ENCODE measurements around the gene PLA2G2A. TPM values are rescaled to one million over a fixed set of nuclear protein-coding genes. Genes with fewer than 3 reads are reported as not detected.
"Not testable (repeated sequence)": the region's sequence is repeated elsewhere in the genome, so short reads cannot be mapped to it uniquely, and the experiment has no call there.

PLA2G2A gene, protein sequence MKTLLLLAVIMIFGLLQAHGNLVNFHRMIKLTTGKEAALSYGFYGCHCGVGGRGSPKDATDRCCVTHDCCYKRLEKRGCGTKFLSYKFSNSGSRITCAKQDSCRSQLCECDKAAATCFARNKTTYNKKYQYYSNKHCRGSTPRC
- not detected for total RNA-seq

DNA sequence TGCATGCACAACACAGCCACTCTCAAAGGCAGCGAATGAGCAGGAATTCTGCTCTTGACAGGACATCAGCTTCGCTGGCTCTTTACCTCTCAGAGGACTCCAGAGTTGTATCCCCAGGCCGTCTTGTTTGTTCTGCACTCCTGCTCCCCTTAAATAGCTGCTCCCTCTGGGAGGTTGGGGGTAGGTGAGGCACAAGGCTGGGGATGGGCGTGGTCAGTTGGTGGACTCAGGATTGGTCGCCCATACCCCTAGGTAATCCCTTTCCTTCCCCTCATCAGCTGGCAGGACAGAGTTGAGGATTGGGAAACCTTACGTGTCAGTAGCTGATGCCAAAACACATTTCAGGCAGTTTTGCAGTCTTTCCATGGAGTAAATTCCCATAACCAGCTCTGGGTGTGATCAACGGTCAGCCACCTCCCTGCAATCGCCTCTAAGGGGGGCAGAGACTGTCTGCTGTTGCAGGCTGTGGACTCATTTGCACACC is at the start of gene PLA2G2A:
PLA2G2A (minus strand) TSS at position 125 of the 484 bp plus-strand sequence. CDS start 845 bp downstream, outside the sequence.
- Mint-ChIP-seq H3K9me3 (no peaks in the 10 kb centered on the region), H3K27me3 (ENCODE audit: low read depth) (peaks cover 44% of the 10 kb centered on the region), H3K36me3 (ENCODE audit: insufficient read depth in 2 of 2) (no peaks in the 10 kb centered on the region), H3K4me3 (no peak within 1 kb of the TSS), H3K27ac (no peak within 1 kb of the TSS), H3K4me1 (ENCODE audit: low read depth) (no peaks in the 10 kb centered on the region)
- no peak for DNase-seq
- ATAC-seq (replicated peaks in 1 of 2): no peak

DNA sequence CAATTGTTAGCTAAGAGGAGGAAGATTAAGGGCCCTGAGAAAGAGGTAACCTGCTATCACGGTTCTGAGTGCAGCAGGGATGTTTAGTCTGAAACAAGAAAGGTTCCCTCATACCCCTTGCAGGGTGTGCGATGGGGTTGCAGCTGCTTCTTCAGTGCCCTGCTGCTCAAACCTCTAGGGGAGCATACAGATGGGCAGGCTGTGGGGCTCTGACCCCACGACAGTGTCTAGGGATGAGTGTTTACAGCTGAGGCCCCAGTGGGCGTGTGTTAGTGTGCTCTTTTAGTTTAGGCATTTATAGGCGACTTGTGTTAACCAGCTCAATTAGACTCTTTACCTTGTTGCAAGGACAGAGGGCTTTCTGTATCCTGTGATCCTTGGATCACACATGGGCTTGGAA is 49.3 kb upstream of the PLA2G2A start:
- peaks cover 45% of the 10 kb centered on the region for H3K27me3 Mint-ChIP-seq (ENCODE audit: low read depth)
- H3K9me3 Mint-ChIP-seq: peaks cover 2 to 11% of the 10 kb centered on the region in 2 donors
- no peaks in the 10 kb centered on the region for H3K36me3 Mint-ChIP-seq (ENCODE audit: insufficient read depth in 2 of 2)
- H3K27ac Mint-ChIP-seq: no peak overlapping the region
- H3K4me1 Mint-ChIP-seq (ENCODE audit: low read depth): no peaks in the 10 kb centered on the region
- ATAC-seq (replicated peaks in 1 of 2): no peak
- DNase-seq: no peak
- H3K4me3 Mint-ChIP-seq: no peak overlapping the region

DNA sequence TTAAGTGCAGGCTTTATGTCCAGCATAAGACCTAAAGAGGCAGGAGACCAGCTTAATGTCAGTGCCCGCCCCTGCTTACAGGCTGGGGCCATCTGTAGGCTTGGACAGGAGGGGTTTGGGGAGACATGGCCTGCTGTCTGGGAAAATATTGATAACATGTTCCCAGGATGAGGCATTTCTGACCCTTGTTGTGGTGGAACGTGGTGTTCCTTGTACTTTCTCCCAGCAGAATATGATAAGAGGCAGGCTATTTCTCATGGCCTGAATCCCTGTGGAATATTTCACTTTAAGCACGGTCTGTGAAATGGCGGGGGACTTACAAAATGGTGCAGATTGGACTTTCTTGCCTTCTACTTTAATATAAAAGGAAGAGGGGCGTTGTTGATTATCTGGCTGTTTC is 48.7 kb upstream of the PLA2G2A start:
- Mint-ChIP-seq H3K36me3 (ENCODE audit: insufficient read depth in 2 of 2) (no peaks in the 10 kb centered on the region), H3K27me3 (ENCODE audit: low read depth) (peaks cover 42% of the 10 kb centered on the region), H3K9me3 (peaks cover 0 to 9% of the 10 kb centered on the region in 2 donors)

DNA sequence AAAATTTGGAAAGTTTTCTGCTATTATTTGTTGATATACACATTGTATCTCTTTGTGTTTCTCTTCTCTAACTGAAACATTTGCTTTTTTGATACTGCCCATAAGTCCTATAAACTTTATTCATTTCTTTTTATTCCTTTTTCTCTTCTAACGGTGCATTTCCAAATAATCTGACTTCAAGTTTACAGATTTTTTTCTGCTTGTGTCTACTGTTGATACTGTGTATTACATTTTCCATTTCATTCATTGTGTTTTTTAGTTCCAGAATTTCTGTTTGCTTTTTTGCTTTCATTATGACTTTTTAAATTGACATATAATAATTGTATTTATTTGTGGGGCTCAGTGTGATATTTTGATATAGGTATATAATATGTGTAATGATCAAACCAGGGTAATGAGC is 38.3 kb upstream of the PLA2G2A start:
- no peak overlapping the region for H3K27ac Mint-ChIP-seq
- no peak for ATAC-seq (replicated peaks in 1 of 2)

More for the DNA sequence above, 48.7 kb upstream of the PLA2G2A start:
- DNase-seq (no peak), ATAC-seq (replicated peaks in 1 of 2) (no peak)
- Mint-ChIP-seq H3K4me1 (ENCODE audit: low read depth) (no peaks in the 10 kb centered on the region), H3K27ac (no peak overlapping the region), H3K4me3 (no peak overlapping the region)

DNA sequence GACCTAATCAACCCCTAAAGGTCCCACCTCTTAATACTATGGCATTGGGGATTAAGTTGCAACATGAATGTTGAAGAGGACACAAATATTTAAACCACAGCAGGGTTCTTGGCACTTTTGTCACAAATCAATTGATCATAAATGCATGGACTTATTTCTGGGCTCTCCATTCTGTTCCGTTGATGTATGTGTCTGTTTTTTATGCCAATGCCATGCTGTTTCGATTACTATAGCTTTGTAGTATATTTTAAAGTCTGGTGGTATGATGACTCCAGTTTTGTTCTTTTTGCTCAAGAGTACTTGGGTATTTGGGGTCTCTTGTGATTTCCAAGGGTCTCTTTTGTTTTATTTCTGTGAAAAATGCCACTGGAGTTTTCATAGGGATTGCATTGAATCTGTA is 34.7 kb upstream of the PLA2G2A start:
- Mint-ChIP-seq H3K4me3 (no peak overlapping the region), H3K4me1 (ENCODE audit: low read depth) (no peaks in the 10 kb centered on the region), H3K36me3 (ENCODE audit: insufficient read depth in 2 of 2) (peaks cover 10 to 11% of the 10 kb centered on the region in 2 donors), H3K27me3 (ENCODE audit: low read depth) (peaks cover 37% of the 10 kb centered on the region), H3K9me3 (peaks cover 16 to 17% of the 10 kb centered on the region in 2 donors), H3K27ac (no peak overlapping the region)
- ATAC-seq (replicated peaks in 1 of 2): no peak
- DNase-seq: no peak

More for the DNA sequence above, 38.3 kb upstream of the PLA2G2A start:
- H3K27me3 Mint-ChIP-seq (ENCODE audit: low read depth): peaks cover 32% of the 10 kb centered on the region
- DNase-seq: no peak
- no peaks in the 10 kb centered on the region for H3K4me1 Mint-ChIP-seq (ENCODE audit: low read depth)
- H3K9me3 Mint-ChIP-seq: peaks cover 13 to 15% of the 10 kb centered on the region in 2 donors
- no peak overlapping the region for H3K4me3 Mint-ChIP-seq
- peaks cover 10 to 11% of the 10 kb centered on the region in 2 donors for H3K36me3 Mint-ChIP-seq (ENCODE audit: insufficient read depth in 2 of 2)

DNA sequence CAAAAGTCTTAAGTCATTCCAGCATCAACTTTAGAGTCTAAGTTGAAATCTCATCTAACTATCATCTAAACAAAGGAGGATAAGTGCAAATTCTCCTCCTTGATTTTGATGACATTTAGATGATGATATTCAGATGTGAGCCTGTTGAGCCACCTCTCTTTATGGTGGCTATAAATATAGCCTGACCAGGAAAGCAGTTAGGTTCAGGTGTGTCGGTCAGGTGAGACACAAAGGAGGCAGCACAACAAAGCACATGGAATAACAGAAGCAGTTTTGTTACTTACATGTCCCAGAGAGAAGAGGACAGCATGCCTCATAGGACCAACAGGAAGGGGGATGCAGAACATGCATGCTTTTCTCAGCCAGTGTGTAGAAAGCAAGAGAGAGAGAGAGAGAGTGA is 30.6 kb upstream of the PLA2G2A start:
- Mint-ChIP-seq H3K27me3 (ENCODE audit: low read depth) (peaks cover 47% of the 10 kb centered on the region), H3K36me3 (ENCODE audit: insufficient read depth in 2 of 2) (peaks cover 2 to 3% of the 10 kb centered on the region in 2 donors), H3K4me3 (no peak overlapping the region), H3K4me1 (ENCODE audit: low read depth) (no peaks in the 10 kb centered on the region), H3K27ac (no peak overlapping the region), H3K9me3 (peaks cover 7 to 11% of the 10 kb centered on the region in 2 donors)
- ATAC-seq (replicated peaks in 1 of 2) (no peak), DNase-seq (no peak)

DNA sequence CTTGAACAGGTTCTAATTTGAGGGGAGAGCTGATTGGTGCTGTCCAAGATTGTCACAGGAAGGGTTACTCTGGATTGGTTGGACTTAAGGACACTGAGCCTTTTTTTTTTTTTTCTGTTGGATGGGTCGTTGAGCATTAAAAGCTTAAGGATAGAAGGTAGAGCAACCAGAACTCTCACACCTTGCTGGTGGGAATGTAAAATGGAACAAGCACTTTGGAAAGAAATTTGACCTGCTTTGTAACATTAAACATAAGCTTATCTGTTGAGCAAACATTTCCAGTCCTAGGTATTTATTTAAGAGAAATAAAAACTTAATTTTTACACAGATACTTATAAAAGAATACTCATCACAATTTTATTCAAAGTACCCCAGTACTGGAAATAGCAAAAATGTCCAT is 29.8 kb upstream of the PLA2G2A start:
- Mint-ChIP-seq H3K4me1 (ENCODE audit: low read depth) (no peaks in the 10 kb centered on the region), H3K27me3 (ENCODE audit: low read depth) (peaks cover 48% of the 10 kb centered on the region), H3K9me3 (peaks cover 5 to 9% of the 10 kb centered on the region in 2 donors), H3K4me3 (no peak overlapping the region), H3K36me3 (ENCODE audit: insufficient read depth in 2 of 2) (peaks cover 1 to 3% of the 10 kb centered on the region in 2 donors), H3K27ac (no peak overlapping the region)
- DNase-seq (no peak), ATAC-seq (replicated peaks in 1 of 2) (no peak)

DNA sequence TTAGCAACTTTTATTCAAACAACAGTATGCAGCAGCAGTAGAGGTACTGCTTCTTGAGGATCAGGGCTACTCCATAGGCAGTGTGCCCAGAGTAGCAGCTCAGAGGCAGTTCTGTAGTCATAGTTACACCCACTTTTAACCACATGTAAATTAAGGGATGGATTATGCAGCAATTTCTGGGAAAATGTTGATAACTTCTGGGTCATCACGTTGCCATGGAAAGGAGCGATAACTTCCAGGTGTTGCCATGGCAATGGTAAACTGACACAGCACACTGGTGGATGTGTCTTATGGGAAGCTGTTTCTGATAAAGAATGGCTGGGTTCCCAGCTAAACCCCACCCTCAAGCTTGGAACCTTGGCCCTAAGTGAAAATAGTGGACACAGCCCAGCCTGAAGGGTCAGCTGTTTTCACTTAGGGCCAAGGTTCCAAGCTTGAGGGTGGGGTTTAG is 29.0 kb upstream of the PLA2G2A start:
- H3K27ac Mint-ChIP-seq: no peak overlapping the region
- peaks cover 6 to 7% of the 10 kb centered on the region in 2 donors for H3K9me3 Mint-ChIP-seq
- H3K4me1 Mint-ChIP-seq (ENCODE audit: low read depth): no peaks in the 10 kb centered on the region
- no peak overlapping the region for H3K4me3 Mint-ChIP-seq
- peaks cover 53% of the 10 kb centered on the region for H3K27me3 Mint-ChIP-seq (ENCODE audit: low read depth)
- H3K36me3 Mint-ChIP-seq (ENCODE audit: insufficient read depth in 2 of 2): peaks cover 2 to 3% of the 10 kb centered on the region in 2 donors
- DNase-seq: no peak
- ATAC-seq (replicated peaks in 1 of 2): no peak

DNA sequence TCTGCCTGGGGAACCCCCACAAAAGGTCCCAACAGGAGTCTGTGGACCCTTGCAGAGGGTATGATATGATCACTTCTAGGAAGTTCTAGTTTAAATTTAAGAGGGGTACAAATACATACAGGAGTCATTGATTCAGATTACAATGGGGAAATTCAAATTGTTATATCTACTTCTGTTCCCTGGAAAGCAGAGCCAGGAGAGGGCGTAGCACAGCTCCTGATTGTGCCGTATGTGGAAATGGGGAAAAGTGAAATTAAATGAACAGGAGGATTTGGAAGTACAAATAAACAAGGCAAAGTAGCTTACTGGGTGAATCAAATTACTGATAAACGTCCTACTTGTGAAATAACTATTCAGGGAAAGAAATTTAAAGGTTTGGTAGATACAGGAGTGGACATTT is 19.4 kb upstream of the PLA2G2A start:
- H3K27me3 Mint-ChIP-seq (ENCODE audit: low read depth): peaks cover 69% of the 10 kb centered on the region
- not testable (repeated sequence) for ATAC-seq (replicated peaks in 1 of 2); H3K36me3 Mint-ChIP-seq (ENCODE audit: insufficient read depth in 2 of 2); H3K4me1 Mint-ChIP-seq (ENCODE audit: low read depth); H3K9me3 Mint-ChIP-seq; DNase-seq; H3K27ac Mint-ChIP-seq; H3K4me3 Mint-ChIP-seq

DNA sequence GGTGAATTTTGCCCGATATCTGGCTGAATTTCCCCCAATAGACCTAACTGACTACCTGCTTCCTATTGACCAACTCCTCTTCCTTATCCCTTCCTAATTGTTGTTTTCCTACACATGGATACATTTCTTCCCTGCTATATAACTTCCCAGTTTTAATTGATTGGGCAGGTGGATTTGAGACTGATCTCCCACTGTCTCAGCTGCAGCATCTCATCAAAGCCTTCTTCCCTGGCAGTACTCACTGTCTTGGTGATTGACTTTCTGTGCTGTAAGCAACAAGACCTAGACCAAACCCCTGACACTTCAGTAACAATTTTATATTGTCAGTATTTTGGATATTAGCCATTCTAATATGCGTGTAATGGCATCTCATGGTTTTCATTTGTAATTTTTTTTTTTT is 11.3 kb upstream of the PLA2G2A start:
- no peak for ATAC-seq (replicated peaks in 1 of 2)
- Mint-ChIP-seq H3K27ac (no peak overlapping the region), H3K4me3 (no peak overlapping the region), H3K27me3 (ENCODE audit: low read depth) (peaks cover 64% of the 10 kb centered on the region), H3K4me1 (ENCODE audit: low read depth) (no peaks in the 10 kb centered on the region), H3K36me3 (ENCODE audit: insufficient read depth in 2 of 2) (no peaks in the 10 kb centered on the region), H3K9me3 (no peaks in the 10 kb centered on the region)
- no peak for DNase-seq

DNA sequence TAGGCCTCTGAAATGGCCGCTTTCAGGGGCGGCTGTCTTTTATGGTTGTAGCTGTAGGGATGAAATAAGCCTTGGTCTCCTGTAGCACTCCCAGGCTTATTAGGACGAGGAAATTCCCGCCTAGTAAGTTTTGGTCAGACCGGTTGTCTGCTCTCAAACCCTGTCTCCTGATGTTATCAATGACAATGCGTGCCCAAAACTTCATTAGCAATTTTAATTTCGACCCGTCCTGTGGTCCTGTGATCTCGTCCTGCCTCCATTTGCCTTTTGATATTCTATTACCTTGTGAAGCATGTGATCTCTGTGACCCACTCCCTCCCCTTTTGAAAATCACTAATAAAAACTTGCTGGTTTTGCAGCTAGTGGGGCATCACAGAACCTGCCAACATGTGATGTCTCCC is 10.8 kb upstream of the PLA2G2A start:
- not testable (repeated sequence) for DNase-seq; ATAC-seq (replicated peaks in 1 of 2); H3K4me3 Mint-ChIP-seq; H3K36me3 Mint-ChIP-seq (ENCODE audit: insufficient read depth in 2 of 2); H3K4me1 Mint-ChIP-seq (ENCODE audit: low read depth); H3K9me3 Mint-ChIP-seq; H3K27ac Mint-ChIP-seq
- peaks cover 64% of the 10 kb centered on the region for H3K27me3 Mint-ChIP-seq (ENCODE audit: low read depth)

DNA sequence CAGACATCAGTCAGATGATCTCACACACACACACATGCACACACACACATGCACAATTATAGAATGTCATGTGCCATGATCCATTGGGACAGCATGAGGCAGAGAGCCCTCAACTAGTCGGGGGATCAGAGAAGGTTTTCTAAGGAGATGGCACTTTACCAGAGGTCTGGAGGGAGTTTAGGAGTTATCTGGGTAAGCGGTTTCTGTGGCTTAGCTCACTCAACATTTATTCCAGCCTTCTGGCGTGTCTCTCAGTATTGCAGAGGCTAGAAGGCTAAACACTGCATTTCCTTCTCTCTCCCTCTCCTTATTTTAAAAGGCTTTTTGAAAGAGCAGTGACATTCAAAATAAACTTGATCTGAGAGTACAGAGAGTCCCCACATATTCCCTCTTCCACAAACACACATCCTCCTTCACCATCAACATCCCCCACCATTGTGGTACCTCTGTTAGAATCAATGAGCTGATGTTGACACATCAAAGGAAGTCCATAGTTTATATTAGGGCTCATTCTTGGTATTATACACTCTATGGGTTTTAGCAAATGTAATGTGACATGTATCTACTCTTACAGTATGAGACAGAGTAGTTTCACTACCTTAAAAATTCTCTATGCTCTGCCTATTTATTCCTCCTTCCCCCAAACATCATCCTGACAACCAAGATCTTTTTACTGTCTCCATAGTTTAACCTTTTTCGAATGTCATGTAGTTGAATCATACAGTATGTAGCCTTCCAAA is 9.0 kb upstream of the PLA2G2A start:
- Mint-ChIP-seq H3K4me3 (no peak overlapping the region), H3K27me3 (ENCODE audit: low read depth) (peaks cover 52% of the 10 kb centered on the region), H3K27ac (no peak overlapping the region)

DNA sequence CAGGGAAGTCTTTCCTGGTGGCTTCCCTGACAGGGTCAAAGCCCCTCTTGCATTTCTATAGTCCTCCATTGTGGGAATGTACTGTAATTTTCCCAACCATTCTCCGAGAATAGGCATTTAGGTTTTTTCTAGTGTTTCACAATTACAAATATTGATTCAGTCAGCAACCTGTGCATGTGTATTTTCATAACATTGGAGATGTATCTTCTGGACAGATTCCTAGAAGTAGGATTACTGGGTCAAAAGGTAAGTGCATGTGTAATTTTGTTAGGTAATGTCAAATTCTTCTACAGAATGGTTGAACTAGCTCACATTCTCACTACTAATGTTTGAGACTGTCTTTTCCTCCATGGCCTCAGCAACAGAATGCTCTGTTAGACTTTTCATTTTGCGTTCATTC is 8.3 kb upstream of the PLA2G2A start:
- DNase-seq (no peak), ATAC-seq (replicated peaks in 1 of 2) (no peak)
- H3K27ac Mint-ChIP-seq: no peak overlapping the region
- no peaks in the 10 kb centered on the region for H3K9me3 Mint-ChIP-seq
- no peaks in the 10 kb centered on the region for H3K4me1 Mint-ChIP-seq (ENCODE audit: low read depth)
- H3K4me3 Mint-ChIP-seq: no peak overlapping the region
- no peaks in the 10 kb centered on the region for H3K36me3 Mint-ChIP-seq (ENCODE audit: insufficient read depth in 2 of 2)
- H3K27me3 Mint-ChIP-seq (ENCODE audit: low read depth): peaks cover 47% of the 10 kb centered on the region

More for the DNA sequence above, 9.0 kb upstream of the PLA2G2A start:
- DNase-seq: no peak
- Mint-ChIP-seq H3K36me3 (ENCODE audit: insufficient read depth in 2 of 2) (no peaks in the 10 kb centered on the region), H3K4me1 (ENCODE audit: low read depth) (no peaks in the 10 kb centered on the region), H3K9me3 (no peaks in the 10 kb centered on the region)
- no peak for ATAC-seq (replicated peaks in 1 of 2)
